ENCODE results near the gene MRTFB.

Gene MRTFB

DNA sequence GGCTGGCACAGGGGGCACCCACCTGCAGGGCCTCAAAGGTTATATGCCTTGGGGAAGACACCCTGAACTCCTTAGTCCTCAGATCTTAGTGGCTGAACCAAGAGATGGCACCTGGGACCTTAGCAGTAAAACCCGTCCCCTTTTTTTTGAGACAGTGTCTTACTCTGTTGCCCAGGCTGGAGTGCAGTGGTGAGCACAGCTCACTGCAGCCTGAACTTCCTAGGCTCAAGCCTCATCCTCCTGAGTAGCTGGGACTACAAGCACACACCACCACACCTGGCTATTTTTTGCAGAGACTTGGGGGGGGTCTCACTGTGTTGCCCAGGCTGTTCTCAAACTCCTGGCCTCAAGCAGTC lies 237.2 kb downstream of the MRTFB start:
- DNase-seq (ENCODE audit: low spot score): no peak

DNA sequence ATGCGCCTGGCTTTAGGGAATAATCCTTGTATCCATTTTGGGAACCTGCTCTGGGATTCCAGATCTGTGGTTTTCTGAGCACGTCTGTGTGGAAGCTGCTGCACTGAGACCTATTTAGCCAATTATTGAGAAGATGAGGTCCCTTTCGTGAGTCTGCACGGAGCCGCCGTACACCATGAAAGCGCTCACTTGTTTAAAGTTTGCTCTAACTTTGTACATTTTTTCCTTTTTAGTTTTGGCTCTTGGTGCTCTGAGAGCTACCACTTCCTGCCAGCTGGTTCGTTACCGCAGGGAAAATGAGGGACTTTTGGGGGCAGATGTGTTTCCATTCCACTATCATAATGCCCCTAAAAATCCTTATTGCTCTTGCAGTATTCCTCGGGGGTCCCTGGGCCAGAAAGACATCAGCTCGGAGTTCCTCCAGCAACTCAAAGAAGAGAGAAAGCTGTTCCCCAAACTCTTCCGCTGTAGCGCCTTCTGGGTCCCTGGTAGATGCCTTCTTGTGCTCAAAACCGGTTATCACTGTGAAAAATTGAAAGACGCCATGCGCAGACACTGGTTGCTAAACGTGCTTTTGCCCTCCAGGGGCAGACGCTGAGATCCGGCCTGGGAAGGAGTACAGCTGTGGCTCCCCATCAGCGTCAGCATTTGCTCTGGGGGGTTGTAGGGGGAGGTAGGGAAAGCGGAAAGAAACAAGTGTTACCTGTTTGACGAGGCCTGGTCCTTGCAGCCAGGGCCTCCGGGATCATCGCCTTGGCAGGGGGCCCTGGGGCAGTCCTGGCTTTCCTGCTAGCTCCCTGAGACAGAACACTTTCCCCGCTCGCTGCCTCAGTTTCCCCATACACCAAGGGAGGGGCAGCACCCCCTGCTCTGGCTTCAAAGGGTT lies 238.1 kb downstream of the MRTFB start:
- no peak for DNase-seq (ENCODE audit: low spot score)

DNA sequence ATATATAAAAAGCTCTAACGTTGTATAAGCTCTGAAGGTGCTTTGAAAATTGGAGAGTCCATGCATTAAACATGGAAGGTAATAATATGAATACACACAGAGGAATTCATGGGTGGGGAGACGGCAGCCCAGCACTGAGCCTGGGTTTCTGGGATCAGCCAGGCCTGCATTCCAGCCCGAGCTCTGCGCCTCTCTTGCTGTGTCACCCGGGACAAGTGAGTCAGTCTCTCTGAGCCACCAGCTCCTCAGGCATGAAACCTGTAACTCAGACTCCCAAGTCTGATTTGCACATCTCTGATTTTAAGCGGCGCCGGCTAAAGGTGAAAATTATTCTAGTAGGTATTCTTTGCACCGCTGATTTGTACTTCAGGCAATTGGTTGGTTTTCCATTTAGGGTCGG lies 238.8 kb downstream of the MRTFB start:
- no peak for DNase-seq (ENCODE audit: low spot score)

DNA sequence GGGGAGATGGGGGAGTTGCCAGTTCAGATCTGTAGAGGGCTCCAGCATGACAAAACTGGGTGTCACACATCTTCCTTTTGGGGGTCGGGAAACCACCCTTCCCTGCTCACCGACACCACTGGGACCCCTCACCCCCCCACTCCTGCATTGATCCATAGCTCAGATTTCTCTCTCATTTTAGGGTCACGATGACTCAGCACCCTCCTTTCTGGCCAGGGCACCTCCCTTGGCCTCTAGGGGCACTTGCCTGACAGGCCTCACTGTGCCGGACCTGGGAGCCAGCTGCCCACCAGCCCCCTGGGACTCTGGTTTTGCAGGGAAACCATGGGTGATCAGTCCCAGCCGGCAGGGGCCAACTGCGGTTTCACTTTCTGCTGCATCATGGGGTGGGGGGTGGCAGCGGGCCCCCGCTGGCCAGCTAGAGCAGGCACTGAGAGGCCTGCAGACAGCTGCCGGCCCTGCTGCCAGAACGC lies 239.4 kb downstream of the MRTFB start:
- DNase-seq (ENCODE audit: low spot score): no peak

DNA sequence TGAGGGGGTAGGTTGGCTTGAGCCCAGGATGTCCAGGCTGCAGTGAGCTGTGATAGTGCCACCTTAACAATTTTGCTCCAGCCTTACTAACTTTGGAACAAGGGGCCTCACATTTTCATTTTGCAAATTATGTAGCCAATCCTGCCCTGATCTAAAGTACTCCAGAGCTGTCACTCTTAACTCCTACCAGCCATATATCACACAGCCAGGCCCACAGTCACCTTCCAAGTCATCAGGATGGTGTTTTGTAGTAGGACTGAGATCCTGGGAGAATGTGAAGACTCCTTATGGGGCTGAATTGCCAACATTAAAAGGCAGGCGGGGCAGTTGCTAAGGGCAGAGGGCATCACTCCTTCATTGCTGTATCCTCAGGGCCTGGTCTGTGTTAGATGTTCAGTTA lies 243.0 kb downstream of the MRTFB start:
- DNase-seq (ENCODE audit: low spot score): no peak

DNA sequence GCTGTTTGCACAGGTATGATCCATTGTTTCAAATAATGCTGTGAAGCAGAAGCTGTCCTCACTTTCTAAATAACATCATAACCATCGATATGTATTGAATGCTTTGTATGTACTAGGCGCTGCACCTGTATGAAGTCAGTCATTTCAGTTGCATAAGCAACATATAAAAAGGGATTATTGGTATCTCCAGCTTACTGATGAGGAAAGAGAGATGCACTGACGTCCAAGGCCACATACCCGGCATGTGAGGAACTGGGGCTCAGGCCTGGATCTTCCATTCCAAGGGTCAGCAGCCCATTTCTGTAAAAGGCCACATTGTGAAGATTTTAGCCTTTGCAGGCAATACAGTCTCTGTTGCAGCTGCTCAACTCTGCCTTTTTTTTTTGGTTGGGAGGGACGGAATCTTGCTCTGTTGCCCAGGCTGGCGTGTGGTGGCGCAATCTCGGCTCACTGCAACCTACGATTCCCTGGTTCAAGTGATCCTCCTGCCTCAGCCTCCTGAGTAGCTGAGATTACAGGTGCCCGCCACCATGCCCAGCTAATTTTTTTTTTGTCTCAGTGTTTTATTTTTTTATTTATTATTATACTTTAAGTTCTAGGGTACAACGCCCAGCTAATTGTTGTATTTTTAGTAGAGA lies 244.7 kb downstream of the MRTFB start:
- DNase-seq (ENCODE audit: low spot score): no peak
